PC-3 (cell line): ENCODE results near the gene IFT22. TPM values are rescaled to one million over a fixed set of nuclear protein-coding genes. Genes with fewer than 3 reads are reported as not detected.

ENCODE experiments used
- ATAC-seq: fragments of 200-7000 bp; cut with Tn5 transposase; 2 replicates; pipeline ENCODE4 v1.9.1; 2020; ENCODE audit warnings: mild to moderate bottlenecking, moderate library complexity
- BruUV-seq: library from RNA; stranded (reverse); fragments of 400-500 nt; replicated peaks from 2 replicates; lab custom pipeline; 2021; lab: Mats Ljungman, UMichigan
- CTCF ChIA-PET: fragments of 300-600 bp; sonication (Branson Sonifier 250); formaldehyde crosslinking; loops from one replicate; lab custom pipeline; 2022; ENCODE audit warnings: antibody characterized with exemption; lab: Charles Lee
- POLR2A ChIA-PET: fragments of 300-600 bp; sonication (Branson Sonifier 250); formaldehyde crosslinking; loops from one replicate; lab custom pipeline; 2022; ENCODE audit warnings: antibody characterized with exemption; ENCODE audit not compliant: unreplicated experiment; lab: Charles Lee
- DNase-seq: peaks from one replicate; pipeline ENCODE4 v3.0.0-alpha.2; 2015
- H2AFZ ChIP-seq: fragments of 300-600 bp; sonication (generic); 2 replicates; pipeline ENCODE4 v1.6.0; 2016; ENCODE audit warnings: antibody characterized with exemption, low read length
- H3F3A ChIP-seq: fragments of 300-600 bp; sonication (generic); one replicate; pipeline ENCODE4 v1.6.0; 2017; ENCODE audit warnings: antibody characterized with exemption, low read length, control low read depth, mild to moderate bottlenecking; ENCODE audit not compliant: unreplicated experiment
- H3K27ac ChIP-seq: fragments of 300-600 bp; sonication (generic); 2 replicates; pipeline ENCODE4 v1.5.1; 2016; ENCODE audit warnings: mild to moderate bottlenecking, low read length
- H3K27me3 ChIP-seq: fragments of 300-600 bp; sonication (generic); 2 replicates; pipeline ENCODE4 v1.6.1; 2016; ENCODE audit warnings: low read length, mixed read lengths
- H3K36me3 ChIP-seq: fragments of 300-600 bp; sonication (generic); 2 replicates; pipeline ENCODE4 v1.6.1; 2016; ENCODE audit warnings: low read depth, mixed run types, low read length, mixed read lengths
- H3K4me1 ChIP-seq: fragments of 300-600 bp; sonication (generic); 2 replicates; pipeline ENCODE4 v1.5.1; 2016; ENCODE audit warnings: low read length; ENCODE audit not compliant: insufficient read depth
- H3K4me2 ChIP-seq: fragments of 300-600 bp; sonication (generic); 2 replicates; pipeline ENCODE4 v1.6.0; 2016; ENCODE audit warnings: low read length
- H3K4me3 ChIP-seq: fragments of 300-600 bp; sonication (generic); 2 replicates; pipeline ENCODE4 v1.5.1; 2016; ENCODE audit warnings: mild to moderate bottlenecking, low read length, mixed read lengths
- H3K79me2 ChIP-seq: fragments of 300-600 bp; sonication (generic); 2 replicates; pipeline ENCODE4 v1.6.1; 2017; ENCODE audit warnings: low read length, mixed read lengths
- H3K9ac ChIP-seq: fragments of 300-600 bp; sonication (generic); 2 replicates; pipeline ENCODE4 v1.6.0; 2016; ENCODE audit warnings: mild to moderate bottlenecking, low read length
- H3K9me2 ChIP-seq: fragments of 300-600 bp; sonication (generic); replicated peaks from 2 replicates; pipeline ENCODE4 v1.6.1; 2016; ENCODE audit warnings: mixed run types, low read length, mixed read lengths
- H3K9me3 ChIP-seq: fragments of 300-600 bp; sonication (generic); 2 replicates; pipeline ENCODE4 v1.6.1; 2016; ENCODE audit warnings: low read length, mixed read lengths
- H4K20me1 ChIP-seq: fragments of 300-600 bp; sonication (generic); 2 replicates; pipeline ENCODE4 v1.6.1; 2016; ENCODE audit warnings: low read length, mixed read lengths
- CTCF ChIP-seq: fragments of 300-600 bp; sonication (generic); conservative IDR thresholded peaks from 2 replicates; pipeline ENCODE4 v1.5.1; 2017; ENCODE audit warnings: antibody characterized with exemption, low read depth, mild to moderate bottlenecking, low read length
- EZH2 ChIP-seq: fragments of 300-600 bp; sonication (generic); IDR thresholded peaks from one replicate; pipeline ENCODE4 v1.6.1; 2017; ENCODE audit warnings: antibody characterized with exemption, mild to moderate bottlenecking, low read length; ENCODE audit not compliant: unreplicated experiment
- EZH2phosphoT487 ChIP-seq: fragments of 300-600 bp; sonication (generic); IDR thresholded peaks from 2 replicates; pipeline ENCODE4 v1.6.1; 2018; ENCODE audit warnings: mild to moderate bottlenecking, antibody characterized with exemption, low read length, borderline replicate concordance
- intact Hi-C: fragments of 100-400 bp; cut with micrococcal nuclease; formaldehyde crosslinking; loops from 2 replicates; pipeline ENCODE4 v1.9.0; 2023
- total RNA-seq: library from RNA; depleted of rRNA; stranded (reverse); fragments of >200 nt; gene quantifications from 2 replicates; pipeline ENCODE4 v1.2.3, GENCODE V29; 2014

The IFT22 gene
- total RNA-seq, 1 experiment from 2014 or later: 32.8 TPM

- ChIA-PET POLR2A (no interaction called here), CTCF (no interaction called here)
- Histone ChIP-seq H3K9me3 (no peaks in the 10 kb centered on the region), H3F3A (no peaks in the 10 kb centered on the region), H3K4me2 (no peak overlapping the region), H3K9ac (no peak overlapping the region), H3K9me2 (no peaks in the 10 kb centered on the region), H3K79me2 (no peaks in the 10 kb centered on the region), H2AFZ (no peak overlapping the region), H3K27ac (no peak overlapping the region), H3K4me1 (no peaks in the 10 kb centered on the region), H3K36me3 (no peaks in the 10 kb centered on the region), H4K20me1 (no peaks in the 10 kb centered on the region), H3K27me3 (no peaks in the 10 kb centered on the region), H3K4me3 (no peak overlapping the region)
- ATAC-seq: no peak
- intact Hi-C loops: no loop called here
- no peak for DNase-seq
- TF ChIP-seq EZH2phosphoT487 (no peak), CTCF (no peak), EZH2 (no peak)
- BruUV-seq: no TSS peak
Observed at GRCh38 chr7:101330011-101330484, 8.4 kb upstream of the IFT22 start.

GRCh38 chr7:101328159-101328558, 6.5 kb upstream of the IFT22 start:
- no peak overlapping the region for H3K4me2 ChIP-seq
- DNase-seq (no peak), ATAC-seq (no peak)
- TF ChIP-seq EZH2 (no peak), EZH2phosphoT487 (no peak), CTCF (no peak)
- H3K9ac ChIP-seq: no peak overlapping the region
- no peaks in the 10 kb centered on the region for H3K9me3 ChIP-seq
- H3K27ac ChIP-seq: no peak overlapping the region
- H3F3A ChIP-seq: no peaks in the 10 kb centered on the region
- H4K20me1 ChIP-seq: no peaks in the 10 kb centered on the region
- H3K27me3 ChIP-seq: no peaks in the 10 kb centered on the region
- CTCF ChIA-PET: no interaction called here
- no peaks in the 10 kb centered on the region for H3K4me1 ChIP-seq
- no peaks in the 10 kb centered on the region for H3K9me2 ChIP-seq
- POLR2A ChIA-PET: no interaction called here
- H3K79me2 ChIP-seq: no peaks in the 10 kb centered on the region
- BruUV-seq: no TSS peak
- H2AFZ ChIP-seq: no peak overlapping the region
- H3K36me3 ChIP-seq: no peaks in the 10 kb centered on the region
- intact Hi-C loops: no loop called here
- no peak overlapping the region for H3K4me3 ChIP-seq

- POLR2A ChIA-PET: no interaction called here
- BruUV-seq: no TSS peak
Observed at GRCh38 chr7:101319401-101319800, 2.2 kb downstream of the IFT22 start.

More at GRCh38 chr7:101319401-101319800, 2.2 kb downstream of the IFT22 start:
- CTCF ChIA-PET: no interaction called here
- Histone ChIP-seq H3K27ac (no peak overlapping the region), H2AFZ (no peak overlapping the region), H3K9ac (no peak overlapping the region), H3K4me1 (peaks cover 11% of the 10 kb centered on the region; the same call in 1 of the 2 replicates), H3K27me3 (no peaks in the 10 kb centered on the region), H3F3A (no peaks in the 10 kb centered on the region), H3K4me3 (no peak overlapping the region), H4K20me1 (no peaks in the 10 kb centered on the region), H3K79me2 (no peaks in the 10 kb centered on the region; the same call in 1 of the 2 replicates), H3K9me3 (no peaks in the 10 kb centered on the region), H3K4me2 (no peak overlapping the region), H3K9me2 (no peaks in the 10 kb centered on the region), H3K36me3 (no peaks in the 10 kb centered on the region)
- intact Hi-C loops: no loop called here
- no peak for TF ChIP-seq EZH2
- TF ChIP-seq EZH2phosphoT487: no peak
- TF ChIP-seq CTCF: no peak
- DNase-seq (no peak), ATAC-seq (no peak)
